HFF-Myc (cell line): ENCODE results near the gene KATNIP.
"Not testable (repeated sequence)": the region's sequence is repeated elsewhere in the genome, so short reads cannot be mapped to it uniquely, and the experiment has no call there.

ENCODE experiments used
- DNase-seq: peaks from one replicate; pipeline ENCODE4 v3.0.0-alpha.2; 2011; ENCODE audit warnings: low read depth; ENCODE audit errors: extremely low read depth
- H3K4me3 ChIP-seq: replicated peaks from 2 replicates; pipeline ENCODE4 v1.5.1; 2011; ENCODE audit warnings: low read depth, mild to moderate bottlenecking, control low read depth, low read length
- CTCF ChIP-seq: IDR thresholded peaks from 2 replicates; pipeline ENCODE4 v1.5.1; 2012; ENCODE audit warnings: mild to moderate bottlenecking, low read depth, low read length, control low read depth; ENCODE audit errors: missing control alignments

Gene KATNIP

DNA sequence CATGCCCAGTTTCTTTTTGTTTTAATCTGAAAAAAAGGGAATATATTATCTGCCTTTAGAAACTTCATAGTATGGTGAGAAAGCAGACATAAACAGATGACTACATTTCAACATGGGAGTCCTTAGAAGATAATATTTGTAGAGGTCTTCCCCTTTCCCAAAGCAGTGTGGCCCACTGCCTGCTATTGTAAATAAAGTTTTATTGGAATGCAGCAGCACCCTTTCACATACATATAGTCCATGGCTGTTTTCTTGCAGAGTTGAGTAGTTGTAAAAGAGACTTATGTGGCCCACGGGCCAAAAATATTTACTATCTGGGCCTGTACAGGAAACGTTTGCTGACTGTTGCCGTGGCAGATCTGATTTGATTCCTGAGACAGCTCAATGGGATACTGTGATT lies 8.5 kb downstream of the KATNIP start:
- H3K4me3 ChIP-seq = no peak overlapping the region
- DNase-seq = no peak
- TF ChIP-seq CTCF = no peak

- TF ChIP-seq CTCF = no peak
- H3K4me3 ChIP-seq = no peak overlapping the region
- DNase-seq = no peak
These were observed 9.0 kb downstream of the KATNIP start for GRCh38 chr16:27558932-27559331.

DNA sequence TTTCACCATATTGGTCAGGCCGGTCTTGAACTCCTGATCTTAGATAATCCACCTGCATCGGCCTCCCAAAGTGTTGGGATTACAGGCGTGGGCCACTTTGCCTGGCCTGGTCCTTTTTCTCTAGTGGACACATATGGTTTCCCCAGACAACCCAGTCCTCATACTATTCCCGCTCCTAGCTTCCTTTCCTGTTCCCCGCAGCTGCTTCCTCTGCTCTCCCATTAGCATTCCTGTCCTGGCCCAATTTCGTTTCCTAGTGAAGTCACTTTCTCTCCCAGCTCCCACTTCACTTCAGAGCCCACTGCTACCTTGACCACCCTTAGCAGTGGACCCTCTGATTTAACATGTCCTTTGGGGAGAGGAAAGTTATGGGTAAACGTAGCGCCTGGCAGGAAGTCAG lies 11.3 kb downstream of the KATNIP start:
- DNase-seq = no peak
- H3K4me3 ChIP-seq = no peak overlapping the region
- TF ChIP-seq CTCF = no peak

DNA sequence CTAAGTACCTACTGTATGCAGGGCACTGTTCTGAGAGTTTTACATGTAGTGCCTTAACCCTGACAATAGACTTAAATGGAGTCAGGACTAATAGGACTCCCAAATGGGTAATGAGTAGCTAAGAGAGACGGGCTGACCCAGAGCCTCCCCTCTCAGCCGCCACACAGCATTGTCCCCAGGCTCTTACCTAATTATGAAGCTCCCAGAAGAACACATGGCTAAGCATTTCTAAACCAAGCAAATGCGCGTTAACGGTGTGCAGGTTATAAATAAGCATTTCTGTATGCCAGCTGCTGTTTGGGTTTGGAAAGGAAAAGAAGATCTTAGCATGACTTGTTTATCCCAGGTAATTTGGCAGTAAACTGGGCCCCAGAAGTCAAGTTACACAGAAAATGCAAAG lies 14.3 kb downstream of the KATNIP start:
- DNase-seq = no peak
- H3K4me3 ChIP-seq = no peak overlapping the region
- TF ChIP-seq CTCF = no peak

- TF ChIP-seq CTCF = no peak
- DNase-seq = no peak
- no peak overlapping the region for H3K4me3 ChIP-seq
These were observed 16.5 kb downstream of the KATNIP start for GRCh38 chr16:27566417-27566816.

DNA sequence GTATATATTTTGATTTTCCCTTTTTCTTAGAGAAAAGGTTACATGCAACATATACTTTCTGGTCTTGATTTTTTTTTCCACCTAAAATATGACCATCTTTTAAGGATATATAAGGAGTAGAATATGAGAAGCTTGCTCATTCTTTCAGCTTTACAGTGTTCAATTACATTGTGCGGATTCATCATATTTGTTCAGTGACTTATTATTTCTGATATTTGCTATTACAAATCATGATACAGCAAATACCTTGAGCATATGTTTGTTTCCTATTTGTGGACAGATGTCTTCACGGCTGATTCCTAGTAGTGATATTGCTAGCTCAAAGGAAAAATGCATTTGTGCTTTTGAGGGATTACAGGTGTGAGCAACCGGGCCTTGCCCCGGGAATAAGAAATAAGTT lies 18.1 kb downstream of the KATNIP start:
- DNase-seq = no peak
- H3K4me3 ChIP-seq = no peak overlapping the region
- TF ChIP-seq CTCF = no peak

- DNase-seq, H3K4me3 ChIP-seq: not testable (repeated sequence)
These were observed 21.0 kb downstream of the KATNIP start for GRCh38 chr16:27570986-27571385.
